ENCODE results near the gene MMP3. TPM values are rescaled to one million over a fixed set of nuclear protein-coding genes. Genes with fewer than 3 reads are reported as not detected.

Gene MMP3
- total and polyA plus RNA-seq, 3 experiments from 2014 or later: not detected

- no peak overlapping the region for H3K27ac ChIP-seq (ENCODE audit: low read depth, low read length)
- H3K4me1 ChIP-seq (ENCODE audit: insufficient read depth, low read length): no peaks in the 10 kb centered on the region
- H3K36me3 ChIP-seq (ENCODE audit: insufficient read depth, low read length): no peaks in the 10 kb centered on the region
- DNase-seq: no peak
- H3K27ac Mint-ChIP-seq: no peak overlapping the region
- H3K4me1 Mint-ChIP-seq: no peaks in the 10 kb centered on the region
- no peak overlapping the region for H3K4me3 Mint-ChIP-seq
- H3K36me3 Mint-ChIP-seq: no peaks in the 10 kb centered on the region
- H3K4me3 ChIP-seq (ENCODE audit: low read length): no peak overlapping the region
- POLR2A ChIA-PET: no interaction called here
- H3K27me3 ChIP-seq (ENCODE audit: insufficient read depth, low read length, poor library complexity, severe bottlenecking): no peaks in the 10 kb centered on the region
- peaks cover 6 to 13% of the 10 kb centered on the region in 2 donors for H3K27me3 Mint-ChIP-seq
- CTCF ChIA-PET: no interaction called here
- peaks cover 0 to 7% (median 0%) of the 10 kb centered on the region in 5 donors for H3K9me3 Mint-ChIP-seq
- no peaks in the 10 kb centered on the region for H3K9me3 ChIP-seq (ENCODE audit: low read length)
These were observed 33.4 kb downstream of the MMP3 start for GRCh38 chr11:102809971-102810370.

GRCh38 chr11:102807921-102808320 lies 35.5 kb downstream of the MMP3 start:
- Mint-ChIP-seq H3K9me3 (peaks cover 0 to 14% (median 0%) of the 10 kb centered on the region in 5 donors), H3K4me1 (no peaks in the 10 kb centered on the region), H3K36me3 (no peaks in the 10 kb centered on the region), H3K27me3 (peaks cover 2 to 26% of the 10 kb centered on the region in 2 donors), H3K4me3 (no peak overlapping the region), H3K27ac (no peak overlapping the region)
- DNase-seq: no peak
- H3K27ac ChIP-seq (ENCODE audit: low read depth, low read length): no peak overlapping the region
- POLR2A ChIA-PET: no interaction called here
- no peak overlapping the region for H3K4me3 ChIP-seq (ENCODE audit: low read length)
- H3K27me3 ChIP-seq (ENCODE audit: insufficient read depth, low read length, poor library complexity, severe bottlenecking): no peaks in the 10 kb centered on the region
- no peaks in the 10 kb centered on the region for H3K36me3 ChIP-seq (ENCODE audit: insufficient read depth, low read length)
- H3K9me3 ChIP-seq (ENCODE audit: low read length): no peaks in the 10 kb centered on the region
- CTCF ChIA-PET: no interaction called here
- no peaks in the 10 kb centered on the region for H3K4me1 ChIP-seq (ENCODE audit: insufficient read depth, low read length)

DNA sequence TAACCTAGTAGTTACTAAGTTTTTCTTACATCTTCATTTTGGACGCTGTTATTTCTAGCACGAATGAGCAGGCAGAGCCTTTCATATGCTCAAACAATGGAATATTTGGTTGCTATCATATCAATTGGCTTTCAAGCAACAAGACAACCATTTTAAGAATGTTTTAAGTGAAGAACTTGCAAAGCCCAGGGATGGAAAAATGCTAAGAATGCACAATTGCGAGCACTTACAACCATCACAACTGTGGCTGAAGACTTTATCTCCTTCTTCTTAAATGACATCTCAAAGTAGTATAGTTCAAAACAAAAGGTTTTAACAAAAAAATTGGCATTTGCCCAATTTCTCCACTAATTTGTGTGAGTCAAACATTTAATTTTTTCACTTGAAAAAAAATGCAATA lies 37.1 kb downstream of the MMP3 start:
- Mint-ChIP-seq H3K27me3 (peaks cover 2 to 31% of the 10 kb centered on the region in 2 donors), H3K9me3 (peaks cover 0 to 14% (median 0%) of the 10 kb centered on the region in 5 donors), H3K27ac (no peak overlapping the region), H3K4me3 (no peak overlapping the region), H3K4me1 (no peaks in the 10 kb centered on the region), H3K36me3 (no peaks in the 10 kb centered on the region)
- Histone ChIP-seq H3K27me3 (ENCODE audit: insufficient read depth, low read length, poor library complexity, severe bottlenecking) (no peaks in the 10 kb centered on the region), H3K4me3 (ENCODE audit: low read length) (no peak overlapping the region), H3K27ac (ENCODE audit: low read depth, low read length) (no peak overlapping the region), H3K4me1 (ENCODE audit: insufficient read depth, low read length) (no peaks in the 10 kb centered on the region), H3K36me3 (ENCODE audit: insufficient read depth, low read length) (no peaks in the 10 kb centered on the region), H3K9me3 (ENCODE audit: low read length) (no peaks in the 10 kb centered on the region)
- no peak for DNase-seq
- ChIA-PET CTCF (no interaction called here), POLR2A (no interaction called here)

DNA sequence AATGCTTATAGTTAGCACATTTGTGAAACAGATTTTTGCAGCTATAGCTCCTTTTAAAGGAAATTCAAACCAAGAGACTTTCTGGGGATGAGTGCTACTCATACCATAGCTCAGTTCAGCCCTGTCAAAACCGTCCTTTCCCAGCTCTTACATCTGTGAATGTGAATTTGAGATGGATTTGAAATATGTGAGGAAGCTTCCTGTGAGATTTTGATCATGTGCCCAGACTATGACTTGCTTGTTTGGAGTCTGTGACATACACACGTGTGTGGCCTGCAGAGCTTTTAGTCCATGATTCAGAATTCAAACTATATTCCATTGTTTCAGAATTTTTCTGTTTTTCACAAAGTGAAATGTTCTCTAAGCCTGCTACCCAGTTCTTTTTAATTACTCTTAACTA lies 41.1 kb downstream of the MMP3 start:
- no peak overlapping the region for H3K27ac ChIP-seq (ENCODE audit: low read depth, low read length)
- no peaks in the 10 kb centered on the region for H3K9me3 ChIP-seq (ENCODE audit: low read length)
- Mint-ChIP-seq H3K4me3 (no peak overlapping the region), H3K27me3 (peaks cover 0 to 33% of the 10 kb centered on the region in 2 donors), H3K4me1 (no peaks in the 10 kb centered on the region), H3K27ac (no peak overlapping the region), H3K36me3 (no peaks in the 10 kb centered on the region), H3K9me3 (peaks cover 0 to 10% (median 0%) of the 10 kb centered on the region in 5 donors)
- DNase-seq: no peak
- no peak overlapping the region for H3K4me3 ChIP-seq (ENCODE audit: low read length)
- no peaks in the 10 kb centered on the region for H3K27me3 ChIP-seq (ENCODE audit: insufficient read depth, low read length, poor library complexity, severe bottlenecking)
- no peaks in the 10 kb centered on the region for H3K36me3 ChIP-seq (ENCODE audit: insufficient read depth, low read length)
- POLR2A ChIA-PET: no interaction called here
- no peaks in the 10 kb centered on the region for H3K4me1 ChIP-seq (ENCODE audit: insufficient read depth, low read length)
- CTCF ChIA-PET: no interaction called here

- H3K4me3 Mint-ChIP-seq: no peak overlapping the region
- no peaks in the 10 kb centered on the region for H3K36me3 ChIP-seq (ENCODE audit: insufficient read depth, low read length)
- ChIA-PET POLR2A (no interaction called here), CTCF (no interaction called here)
- peaks cover 0 to 9% (median 0%) of the 10 kb centered on the region in 5 donors for H3K9me3 Mint-ChIP-seq
- no peaks in the 10 kb centered on the region for H3K9me3 ChIP-seq (ENCODE audit: low read length)
- DNase-seq: no peak
- H3K27me3 Mint-ChIP-seq: peaks cover 0 to 27% of the 10 kb centered on the region in 2 donors
- H3K27ac Mint-ChIP-seq: no peak overlapping the region
- no peaks in the 10 kb centered on the region for H3K4me1 ChIP-seq (ENCODE audit: insufficient read depth, low read length)
- no peaks in the 10 kb centered on the region for H3K36me3 Mint-ChIP-seq
- no peaks in the 10 kb centered on the region for H3K4me1 Mint-ChIP-seq
- H3K27me3 ChIP-seq (ENCODE audit: insufficient read depth, low read length, poor library complexity, severe bottlenecking): no peaks in the 10 kb centered on the region
- no peak overlapping the region for H3K4me3 ChIP-seq (ENCODE audit: low read length)
- no peak overlapping the region for H3K27ac ChIP-seq (ENCODE audit: low read depth, low read length)
These were observed 42.6 kb downstream of the MMP3 start for GRCh38 chr11:102800767-102801166.

- H3K36me3 ChIP-seq (ENCODE audit: insufficient read depth, low read length): no peaks in the 10 kb centered on the region
- CTCF ChIA-PET: no interaction called here
- no peaks in the 10 kb centered on the region for H3K4me1 Mint-ChIP-seq
- no peak overlapping the region for H3K27ac ChIP-seq (ENCODE audit: low read depth, low read length)
- DNase-seq: no peak
- no peaks in the 10 kb centered on the region for H3K36me3 Mint-ChIP-seq
- no peaks in the 10 kb centered on the region for H3K9me3 ChIP-seq (ENCODE audit: low read length)
- no peaks in the 10 kb centered on the region for H3K4me1 ChIP-seq (ENCODE audit: insufficient read depth, low read length)
- H3K27me3 Mint-ChIP-seq: peaks cover 0 to 22% of the 10 kb centered on the region in 2 donors
- H3K4me3 ChIP-seq (ENCODE audit: low read length): no peak overlapping the region
- peaks cover 0 to 7% (median 0%) of the 10 kb centered on the region in 5 donors for H3K9me3 Mint-ChIP-seq
- H3K4me3 Mint-ChIP-seq: no peak overlapping the region
- no peak overlapping the region for H3K27ac Mint-ChIP-seq
- H3K27me3 ChIP-seq (ENCODE audit: insufficient read depth, low read length, poor library complexity, severe bottlenecking): no peaks in the 10 kb centered on the region
- POLR2A ChIA-PET: no interaction called here
These were observed 43.6 kb downstream of the MMP3 start for GRCh38 chr11:102799681-102800340.

DNA sequence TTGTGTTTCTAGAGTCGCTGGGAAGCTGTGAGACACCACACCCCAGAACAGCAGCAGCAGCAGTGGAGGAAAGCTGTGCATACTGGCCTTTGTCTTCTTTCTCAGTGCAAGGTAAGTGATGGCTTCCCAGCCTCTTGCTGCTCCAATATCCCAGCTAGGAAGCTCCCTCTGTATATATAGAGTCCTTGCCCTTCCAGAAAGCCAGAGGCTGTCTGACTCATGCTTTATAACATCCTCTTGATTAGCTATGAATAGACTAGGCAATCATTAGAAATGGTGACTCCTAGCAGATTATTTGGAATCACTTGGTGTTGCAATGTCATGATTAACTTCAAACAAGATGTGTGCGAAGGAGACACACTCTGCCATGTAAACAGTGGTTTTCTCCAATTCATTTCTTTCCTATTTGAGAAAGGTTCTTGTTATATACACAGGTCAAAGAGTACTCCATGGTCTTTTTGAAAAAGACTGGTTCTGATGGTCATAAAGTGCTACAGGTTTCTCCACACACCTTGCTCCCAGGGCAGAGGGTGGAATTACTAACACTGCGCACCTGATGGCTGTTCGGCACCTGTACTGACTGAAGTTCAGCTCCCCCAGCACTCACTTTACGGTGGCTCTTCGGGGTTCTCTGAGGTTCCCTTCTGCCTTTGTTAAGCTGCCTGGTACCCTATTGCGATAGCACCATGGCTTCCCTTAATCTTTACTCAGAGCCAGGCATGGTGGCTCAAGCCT lies 45.2 kb downstream of the MMP3 start, which contains the start of gene MMP1:
MMP1 (minus strand) TSS at position 149 of the 735 bp plus-strand sequence; CDS start at position 81, 68 bp downstream.
- H3K36me3 Mint-ChIP-seq: no peaks in the 10 kb centered on the region
- ChIA-PET CTCF (no interaction called here), POLR2A (no interaction called here)

DNA sequence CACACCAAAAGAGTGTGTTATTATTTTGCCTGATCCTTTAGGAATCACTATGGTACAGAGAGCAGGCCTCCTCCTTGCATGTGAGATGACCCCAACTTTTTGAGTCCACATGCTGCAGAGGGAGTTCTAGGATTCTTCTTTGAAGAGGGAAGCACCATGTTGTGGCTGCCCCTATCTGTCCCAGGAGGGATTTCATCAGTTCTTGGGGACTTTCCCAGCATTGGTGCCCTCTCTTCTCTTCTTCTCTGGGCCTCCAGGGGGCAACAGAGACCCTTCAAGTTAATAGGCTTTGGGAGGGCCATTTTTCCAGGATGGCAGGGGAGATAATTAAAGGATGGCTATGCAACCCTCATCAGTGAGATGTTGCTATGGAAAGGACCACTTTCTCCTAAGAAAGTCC lies 49.0 kb downstream of the MMP3 start:
- ChIA-PET CTCF (no interaction called here), POLR2A (no interaction called here)
- DNase-seq: no peak
- Histone ChIP-seq H3K4me3 (ENCODE audit: low read length) (no peak overlapping the region), H3K27me3 (ENCODE audit: insufficient read depth, low read length, poor library complexity, severe bottlenecking) (no peaks in the 10 kb centered on the region), H3K4me1 (ENCODE audit: insufficient read depth, low read length) (no peaks in the 10 kb centered on the region), H3K36me3 (ENCODE audit: insufficient read depth, low read length) (no peaks in the 10 kb centered on the region), H3K27ac (ENCODE audit: low read depth, low read length) (no peak overlapping the region), H3K9me3 (ENCODE audit: low read length) (no peaks in the 10 kb centered on the region)
- H3K27ac Mint-ChIP-seq: no peak overlapping the region
- no peaks in the 10 kb centered on the region for H3K36me3 Mint-ChIP-seq
- no peak overlapping the region for H3K4me3 Mint-ChIP-seq
- H3K27me3 Mint-ChIP-seq: peaks cover 0 to 6% of the 10 kb centered on the region in 2 donors
- H3K4me1 Mint-ChIP-seq: no peaks in the 10 kb centered on the region
- no peaks in the 10 kb centered on the region for H3K9me3 Mint-ChIP-seq

More for the DNA sequence above, 45.2 kb downstream of the MMP3 start, which contains the start of gene MMP1:
- Mint-ChIP-seq H3K4me3 (no peak within 1 kb of the TSS), H3K27ac (no peak within 1 kb of the TSS), H3K9me3 (no peaks in the 10 kb centered on the region), H3K4me1 (no peaks in the 10 kb centered on the region), H3K27me3 (peaks cover 0 to 10% of the 10 kb centered on the region in 2 donors)
- Histone ChIP-seq H3K27me3 (ENCODE audit: insufficient read depth, low read length, poor library complexity, severe bottlenecking) (no peaks in the 10 kb centered on the region), H3K4me3 (ENCODE audit: low read length) (no peak within 1 kb of the TSS), H3K27ac (ENCODE audit: low read depth, low read length) (no peak within 1 kb of the TSS), H3K36me3 (ENCODE audit: insufficient read depth, low read length) (no peaks in the 10 kb centered on the region), H3K4me1 (ENCODE audit: insufficient read depth, low read length) (no peaks in the 10 kb centered on the region), H3K9me3 (ENCODE audit: low read length) (no peaks in the 10 kb centered on the region)
- DNase-seq: no peak
